ENCODE data around the gene SNX1. TPM values are rescaled to one million over a fixed set of nuclear protein-coding genes. Genes with fewer than 3 reads are reported as not detected.

Gene SNX1
- total and polyA plus RNA-seq, 2 donors (not counting 3 experiments of a cell fraction or from before 2014, with no cell fraction given): 56.0 to 113 TPM

DNA sequence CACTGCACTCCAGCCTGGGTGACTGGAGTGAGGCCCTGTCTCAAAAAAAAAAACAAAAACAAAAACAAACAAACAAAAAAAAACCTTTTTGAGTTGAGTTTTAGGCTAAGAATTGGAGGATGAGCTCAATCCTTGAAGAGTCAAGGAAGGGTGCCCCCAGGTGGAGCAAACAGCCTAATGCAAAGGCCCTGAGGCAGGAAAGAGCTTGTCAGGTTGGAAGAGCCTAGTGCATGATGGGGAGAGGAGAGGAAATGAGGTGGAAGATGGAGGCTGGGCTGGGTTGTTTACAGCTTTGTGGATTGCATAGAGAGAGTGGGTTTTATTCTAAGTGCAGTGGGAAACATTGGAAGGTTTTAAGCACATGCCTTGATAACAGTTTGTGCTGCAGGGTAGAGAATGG is 53.6 kb downstream of the SNX1 start:
- BruUV-seq (replicated peaks): no TSS peak
- TF ChIP-seq, protein P1, sequence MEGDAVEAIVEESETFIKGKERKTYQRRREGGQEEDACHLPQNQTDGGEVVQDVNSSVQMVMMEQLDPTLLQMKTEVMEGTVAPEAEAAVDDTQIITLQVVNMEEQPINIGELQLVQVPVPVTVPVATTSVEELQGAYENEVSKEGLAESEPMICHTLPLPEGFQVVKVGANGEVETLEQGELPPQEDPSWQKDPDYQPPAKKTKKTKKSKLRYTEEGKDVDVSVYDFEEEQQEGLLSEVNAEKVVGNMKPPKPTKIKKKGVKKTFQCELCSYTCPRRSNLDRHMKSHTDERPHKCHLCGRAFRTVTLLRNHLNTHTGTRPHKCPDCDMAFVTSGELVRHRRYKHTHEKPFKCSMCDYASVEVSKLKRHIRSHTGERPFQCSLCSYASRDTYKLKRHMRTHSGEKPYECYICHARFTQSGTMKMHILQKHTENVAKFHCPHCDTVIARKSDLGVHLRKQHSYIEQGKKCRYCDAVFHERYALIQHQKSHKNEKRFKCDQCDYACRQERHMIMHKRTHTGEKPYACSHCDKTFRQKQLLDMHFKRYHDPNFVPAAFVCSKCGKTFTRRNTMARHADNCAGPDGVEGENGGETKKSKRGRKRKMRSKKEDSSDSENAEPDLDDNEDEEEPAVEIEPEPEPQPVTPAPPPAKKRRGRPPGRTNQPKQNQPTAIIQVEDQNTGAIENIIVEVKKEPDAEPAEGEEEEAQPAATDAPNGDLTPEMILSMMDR (IDR thresholded peaks at IDR 0.05; ENCODE audit: extremely low read depth in 1 of 2, insufficient read depth in 1 of 2, low read depth in 1 of 2, low read length in 2 of 2): peak; percentile 13 to 14
- no peak for TF ChIP-seq MYC (IDR thresholded peaks at IDR 0.05; ENCODE audit: low read depth, low read length)
- DNase-seq (ENCODE audit: low read depth, low spot score) (no peak), FAIRE-seq (peak; percentile 78)
- Histone ChIP-seq H3K4me3 (replicated peaks in 1 of 3; ENCODE audit: insufficient read depth in 1 of 3, low read depth in 1 of 3, low read length in 3 of 3) (no peak overlapping the region), H3K36me3 (ENCODE audit: control insufficient read depth in 2 of 2, extremely low read depth in 1 of 2, insufficient read depth in 2 of 2, low read length in 2 of 2) (peaks cover 0 to 7% of the 10 kb centered on the region in 2 experiments), H3K27me3 (ENCODE audit: control insufficient read depth in 2 of 2, insufficient read depth in 2 of 2, low read length in 2 of 2) (peaks cover 5 to 12% of the 10 kb centered on the region in 2 experiments), H3K9me3 (replicated peaks; ENCODE audit: control insufficient read depth, insufficient read depth, low read length) (no peaks in the 10 kb centered on the region), H4K20me1 (replicated peaks; ENCODE audit: control insufficient read depth, extremely low read depth, insufficient read depth, low read length) (no peaks in the 10 kb centered on the region), H3K9me1 (replicated peaks; ENCODE audit: control insufficient read depth, extremely low read depth, insufficient read depth, low read length) (no peaks in the 10 kb centered on the region), H3K9ac (replicated peaks; ENCODE audit: extremely low read depth, insufficient read depth, low read length) (no peak overlapping the region), H3K4me2 (ENCODE audit: insufficient read depth, low read length) (no peak overlapping the region), H3K79me2 (ENCODE audit: control insufficient read depth, insufficient read depth, low read length) (no peaks in the 10 kb centered on the region), H3K27ac (ENCODE audit: insufficient read depth, low read depth, low read length) (no peak overlapping the region), H2AFZ (ENCODE audit: low read depth, low read length) (no peak overlapping the region), H3K4me1 (ENCODE audit: control insufficient read depth, extremely low read depth, insufficient read depth, low read length) (peaks cover 5% of the 10 kb centered on the region)
- ChIA-PET POLR2A (no interaction called here), CTCF (interaction anchor here (0.7 to 1.6 kb wide), 6 partner anchors 8 to 189 kb away, joined by 3 to 4 read pairs (median 4); no protein-coding TSS in a partner anchor)
- dilution Hi-C loops (cut with MboI; ENCODE audit: extremely low pct_ligation_motif_present, low sequenced_read_pairs): no loop called here
- intact Hi-C loops (cut with micrococcal nuclease): no loop called here

DNA sequence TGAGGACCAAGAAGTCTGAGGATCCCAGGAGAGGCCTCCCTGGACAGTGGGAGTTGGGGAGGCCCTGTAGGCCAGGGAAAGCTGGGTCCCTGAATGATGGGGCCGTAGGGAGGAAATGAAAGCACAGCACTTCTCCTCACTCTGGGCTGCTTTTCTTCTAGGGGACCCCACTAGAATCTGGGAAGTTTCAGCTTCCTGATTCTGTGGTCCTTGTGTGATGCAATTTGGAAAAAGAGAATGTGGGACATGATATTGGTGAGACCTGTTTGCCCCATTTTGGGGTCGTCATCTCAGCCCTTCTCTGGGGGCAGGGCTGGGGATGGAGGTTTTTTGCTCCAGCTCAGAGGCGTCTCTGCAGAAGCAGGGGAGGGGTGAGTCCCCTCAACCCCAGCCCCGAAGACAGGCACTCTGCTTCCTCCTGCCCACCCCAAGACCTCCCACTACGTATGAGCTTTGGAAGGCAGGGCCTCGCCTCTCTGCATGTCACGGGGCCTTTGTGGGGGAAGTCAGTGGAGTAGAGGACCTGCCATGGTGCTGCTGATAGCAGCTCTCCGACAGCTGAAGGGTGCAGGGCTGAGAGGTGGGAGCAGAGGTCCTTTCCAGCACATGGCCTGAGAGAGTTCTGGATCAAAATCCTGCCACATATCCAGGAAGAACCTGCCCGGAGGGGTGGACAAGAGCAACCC is 54.3 kb downstream of the SNX1 start:
- Histone ChIP-seq H3K27me3 (ENCODE audit: control insufficient read depth in 2 of 2, insufficient read depth in 2 of 2, low read length in 2 of 2) (peaks cover 5 to 12% of the 10 kb centered on the region in 2 experiments), H3K36me3 (ENCODE audit: control insufficient read depth in 2 of 2, extremely low read depth in 1 of 2, insufficient read depth in 2 of 2, low read length in 2 of 2) (peaks cover 0 to 4% of the 10 kb centered on the region in 2 experiments), H3K27ac (ENCODE audit: insufficient read depth, low read depth, low read length) (no peak overlapping the region), H3K9ac (replicated peaks; ENCODE audit: extremely low read depth, insufficient read depth, low read length) (no peak overlapping the region), H3K4me1 (ENCODE audit: control insufficient read depth, extremely low read depth, insufficient read depth, low read length) (peaks cover 5% of the 10 kb centered on the region), H4K20me1 (replicated peaks; ENCODE audit: control insufficient read depth, extremely low read depth, insufficient read depth, low read length) (no peaks in the 10 kb centered on the region), H3K79me2 (ENCODE audit: control insufficient read depth, insufficient read depth, low read length) (no peaks in the 10 kb centered on the region), H3K9me3 (replicated peaks; ENCODE audit: control insufficient read depth, insufficient read depth, low read length) (no peaks in the 10 kb centered on the region), H3K4me3 (replicated peaks in 1 of 3; ENCODE audit: insufficient read depth in 1 of 3, low read depth in 1 of 3, low read length in 3 of 3) (no peak overlapping the region), H3K4me2 (ENCODE audit: insufficient read depth, low read length) (no peak overlapping the region), H2AFZ (ENCODE audit: low read depth, low read length) (no peak overlapping the region), H3K9me1 (replicated peaks; ENCODE audit: control insufficient read depth, extremely low read depth, insufficient read depth, low read length) (no peaks in the 10 kb centered on the region)
- TF ChIP-seq FOS (IDR thresholded peaks at IDR 0.05; ENCODE audit: borderline replicate concordance, insufficient read depth, low read length) (no peak), GATA2 (IDR thresholded peaks at IDR 0.05; ENCODE audit: insufficient read depth, insufficient read length, low read depth, low read length) (no peak), EZH2 (IDR thresholded peaks at IDR 0.05; ENCODE audit: borderline replicate concordance, low read depth, low read length, severe bottlenecking) (no peak), JUN (IDR thresholded peaks at IDR 0.05; ENCODE audit: borderline replicate concordance, insufficient read depth, insufficient read length, low read depth) (no peak), POLR2A (IDR thresholded peaks at IDR 0.05; ENCODE audit: low read depth, low read length) (no peak), POLR2AphosphoS5 (IDR thresholded peaks at IDR 0.05; ENCODE audit: insufficient read depth, low read depth, low read length) (no peak), MYC (IDR thresholded peaks at IDR 0.05; ENCODE audit: low read depth, low read length) (no peak)
- TF ChIP-seq, protein P2, sequence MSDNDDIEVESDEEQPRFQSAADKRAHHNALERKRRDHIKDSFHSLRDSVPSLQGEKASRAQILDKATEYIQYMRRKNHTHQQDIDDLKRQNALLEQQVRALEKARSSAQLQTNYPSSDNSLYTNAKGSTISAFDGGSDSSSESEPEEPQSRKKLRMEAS (IDR thresholded peaks at IDR 0.05; ENCODE audit: insufficient read depth, insufficient read length): no peak
- TF ChIP-seq, protein P1 (IDR thresholded peaks at IDR 0.05; ENCODE audit: extremely low read depth in 1 of 2, insufficient read depth in 1 of 2, low read depth in 1 of 2, low read length in 2 of 2): no peak
- dilution Hi-C loops (cut with MboI; ENCODE audit: extremely low pct_ligation_motif_present, low sequenced_read_pairs): no loop called here
- intact Hi-C loops (cut with micrococcal nuclease): loop anchor here (5.0 kb wide), 1 partner anchor 398 kb away; no protein-coding TSS in a partner anchor
- no peak for FAIRE-seq
- BruUV-seq (replicated peaks): no TSS peak
- DNase-seq (ENCODE audit: low read depth, low spot score): no peak
- ChIA-PET POLR2A (no interaction called here), CTCF (interaction anchor here (0.7 to 1.6 kb wide), 6 partner anchors 9 to 188 kb away, joined by 3 to 4 read pairs (median 4); no protein-coding TSS in a partner anchor)

Measured in endothelial cell of umbilical vein (primary cell).